Superior temporal gyrus (tissue), 1 donor: ENCODE data around the gene ASPM.
"Not testable (repeated sequence)": the region's sequence is repeated elsewhere in the genome, so short reads cannot be mapped to it uniquely, and the experiment has no call there.

Source experiments
- DNase-seq: peaks from one replicate; pipeline ENCODE4 v3.0.0-alpha.2; 2016; ENCODE audit errors: extremely low spot score

Gene ASPM

GRCh38 chr1:197145446-197146024 is 934 bp downstream of the ASPM start:
- no peak for DNase-seq

- DNase-seq, result no peak
These were observed 1.7 kb downstream of the ASPM start for GRCh38 chr1:197144570-197145325.

- no peak for DNase-seq
These were observed 3.2 kb downstream of the ASPM start for GRCh38 chr1:197143276-197143675.

- no peak for DNase-seq
These were observed 4.9 kb downstream of the ASPM start for GRCh38 chr1:197141575-197141974.

GRCh38 chr1:197140121-197140520 is 6.3 kb downstream of the ASPM start:
- DNase-seq, result no peak

GRCh38 chr1:197139169-197139568 is 7.3 kb downstream of the ASPM start:
- DNase-seq, result no peak

- no peak for DNase-seq
These were observed 9.1 kb downstream of the ASPM start for GRCh38 chr1:197137322-197137721.

GRCh38 chr1:197130677-197131304 is 15.7 kb downstream of the ASPM start:
- DNase-seq, result no peak

GRCh38 chr1:197129698-197130097 is 16.8 kb downstream of the ASPM start:
- DNase-seq, result no peak

- DNase-seq, result no peak
These were observed 19.1 kb downstream of the ASPM start for GRCh38 chr1:197127246-197127912.

- DNase-seq, result no peak
These were observed 19.8 kb downstream of the ASPM start for GRCh38 chr1:197126691-197127090.

GRCh38 chr1:197124376-197124775 is 22.1 kb downstream of the ASPM start:
- no peak for DNase-seq

- DNase-seq, result no peak
These were observed 30.3 kb downstream of the ASPM start for GRCh38 chr1:197116156-197116555.

- no peak for DNase-seq
These were observed 39.6 kb downstream of the ASPM start for GRCh38 chr1:197106869-197107268.

GRCh38 chr1:197103300-197103699 is 43.2 kb downstream of the ASPM start:
- peak; percentile 64 for DNase-seq

- peak; percentile 55 for DNase-seq
These were observed 44.5 kb downstream of the ASPM start for GRCh38 chr1:197101978-197102377.

- DNase-seq, result peak; percentile 39
These were observed 45.8 kb downstream of the ASPM start for GRCh38 chr1:197100677-197101076.

GRCh38 chr1:197099444-197099843 is 47.0 kb downstream of the ASPM start:
- no peak for DNase-seq

- not testable (repeated sequence) for DNase-seq
These were observed 49.5 kb downstream of the ASPM start for GRCh38 chr1:197096971-197097370.

GRCh38 chr1:197096137-197096536 is 50.3 kb downstream of the ASPM start:
- no peak for DNase-seq

- DNase-seq, result no peak
These were observed 53.1 kb downstream of the ASPM start for GRCh38 chr1:197093226-197093885.

- no peak for DNase-seq
These were observed 53.9 kb downstream of the ASPM start for GRCh38 chr1:197092491-197093023.
